Smooth muscle cell (in vitro differentiated cells): ENCODE results near the gene DDR2. TPM values are rescaled to one million over a fixed set of nuclear protein-coding genes. Genes with fewer than 3 reads are reported as not detected.

Experiments used
- DNase-seq: peaks from one replicate; lab custom pipeline; 2025; ENCODE audit not compliant: unreplicated experiment; lab: John Stamatoyannopoulos, UW
- H2AFZ ChIP-seq: fragments of 200-600 bp; sonication (generic); 2 replicates; pipeline ENCODE4 v1.6.0; 2016; ENCODE audit warnings: antibody characterized with exemption, low read depth, mild to moderate bottlenecking
- H3F3A ChIP-seq: fragments of 200-600 bp; sonication (generic); 2 replicates; pipeline ENCODE4 v1.6.0; 2017; ENCODE audit warnings: antibody characterized with exemption, low read depth
- H3K27ac ChIP-seq: fragments of 200-600 bp; sonication (generic); 2 replicates; pipeline ENCODE4 v1.5.1; 2016; ENCODE audit warnings: low read depth, mild to moderate bottlenecking
- H3K27me3 ChIP-seq: fragments of 200-600 bp; sonication (generic); 2 replicates; pipeline ENCODE4 v1.6.1; 2016; ENCODE audit warnings: low read depth, mild to moderate bottlenecking
- H3K36me3 ChIP-seq: fragments of 200-600 bp; sonication (generic); 2 replicates; pipeline ENCODE4 v1.5.1; 2016; ENCODE audit warnings: low read depth
- H3K4me1 ChIP-seq: fragments of 200-600 bp; sonication (generic); 2 replicates; pipeline ENCODE4 v1.5.1; 2016; ENCODE audit warnings: low read depth
- H3K4me2 ChIP-seq: fragments of 200-600 bp; sonication (generic); 2 replicates; pipeline ENCODE4 v1.6.0; 2016; ENCODE audit warnings: mild to moderate bottlenecking
- H3K4me3 ChIP-seq: fragments of 200-600 bp; sonication (generic); 2 replicates; pipeline ENCODE4 v1.5.1; 2016; ENCODE audit warnings: mild to moderate bottlenecking
- H3K79me2 ChIP-seq: fragments of 200-600 bp; sonication (generic); 2 replicates; pipeline ENCODE4 v1.6.0; 2016; ENCODE audit warnings: low read depth, mild to moderate bottlenecking
- H3K9ac ChIP-seq: fragments of 200-600 bp; sonication (generic); 2 replicates; pipeline ENCODE4 v1.6.0; 2016; ENCODE audit warnings: low read depth
- H3K9me3 ChIP-seq: fragments of 200-600 bp; sonication (generic); replicated peaks from 2 replicates; pipeline ENCODE4 v1.5.1; 2016; ENCODE audit warnings: low read depth
- H4K20me1 ChIP-seq: fragments of 200-600 bp; sonication (generic); 2 replicates; pipeline ENCODE4 v1.6.0; 2016; ENCODE audit warnings: low read depth
- CTCF ChIP-seq: fragments of 200-600 bp; sonication (generic); IDR thresholded peaks from 2 replicates; pipeline ENCODE4 v1.5.1; 2017; ENCODE audit warnings: borderline replicate concordance, mild to moderate bottlenecking, antibody characterized with exemption; ENCODE audit not compliant: insufficient read depth, poor library complexity, severe bottlenecking
- WGBS: methylation state at CpG from one replicate; pipeline ENCODE4 v1.1.7; 2016; ENCODE audit warnings: low lambda C conversion rate; 5-methylcytosine and 5-hydroxymethylcytosine counted together
- polyA plus RNA-seq: library from polyadenylated mRNA; unstranded; fragments of >200 nt; fragmentation: Nextera tagmentation; extraction: Ambion mirVana; gene quantifications from 2 replicates; pipeline ENCODE4 v1.2.1, GENCODE V29; 2016
- total RNA-seq: library from RNA; depleted of rRNA; stranded (reverse); fragments of >200 nt; gene quantifications from 2 replicates; pipeline ENCODE4 v1.2.3, GENCODE V29; 2014

The DDR2 gene
- total and polyA plus RNA-seq, 2 experiments from 2014 or later, result 13.3 to 24.5 TPM

DNA sequence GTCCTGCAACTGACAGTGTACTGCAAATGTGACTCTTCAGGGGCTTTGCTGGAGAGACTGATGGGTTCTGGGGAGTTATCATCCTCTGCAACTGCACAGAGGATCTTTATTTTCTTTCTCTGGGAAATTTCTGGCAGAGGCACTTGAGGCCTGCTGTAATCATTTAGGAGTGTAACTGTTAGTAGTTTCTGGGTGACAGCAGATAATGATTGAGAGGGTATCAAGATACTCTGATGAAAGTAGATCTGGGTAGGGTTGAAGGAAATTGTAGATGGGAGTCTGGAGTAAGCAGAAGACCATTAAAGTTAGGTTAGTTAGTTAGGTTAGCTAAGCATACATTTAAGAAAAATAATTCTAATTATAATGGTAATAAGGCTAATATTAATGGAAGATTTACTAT, 11.0 kb upstream of the DDR2 start:
- TF ChIP-seq CTCF, result no peak
- Histone ChIP-seq H3K9me3 (peaks cover 16% of the 10 kb centered on the region), H3K36me3 (peaks cover 14% of the 10 kb centered on the region), H3K4me1 (no peaks in the 10 kb centered on the region), H2AFZ (no peak overlapping the region), H3K27ac (no peak overlapping the region), H4K20me1 (no peaks in the 10 kb centered on the region), H3K79me2 (no peaks in the 10 kb centered on the region), H3K27me3 (peaks cover 9% of the 10 kb centered on the region), H3K4me3 (no peak overlapping the region), H3K4me2 (no peak overlapping the region), H3K9ac (no peak overlapping the region), H3F3A (no peaks in the 10 kb centered on the region)
- no peak for DNase-seq

DNA sequence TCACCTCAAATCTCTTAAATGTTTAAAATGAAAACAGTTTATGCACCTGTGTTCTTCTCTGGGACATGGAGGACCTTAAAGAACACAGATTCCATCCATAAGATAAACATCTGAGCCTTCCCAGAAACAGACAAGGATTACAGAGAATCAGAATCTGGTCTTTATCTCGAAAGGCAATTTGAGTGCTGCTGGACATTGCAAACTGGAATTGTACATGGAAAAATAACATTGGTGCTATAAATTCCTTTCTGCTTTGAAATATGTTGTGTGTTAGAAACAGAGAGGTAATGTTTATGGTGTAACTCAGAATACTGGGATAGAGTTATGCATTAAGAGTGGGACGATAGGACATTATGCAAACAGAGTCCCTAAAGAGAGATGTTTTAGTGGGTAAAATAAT, 6.6 kb upstream of the DDR2 start:
- Histone ChIP-seq H3K9me3 (no peaks in the 10 kb centered on the region), H3K4me3 (no peak overlapping the region), H3K79me2 (no peaks in the 10 kb centered on the region), H3K9ac (no peak overlapping the region), H3K27me3 (peaks cover 9% of the 10 kb centered on the region), H3F3A (peaks cover 11% of the 10 kb centered on the region), H3K4me2 (no peak overlapping the region), H4K20me1 (no peaks in the 10 kb centered on the region), H3K27ac (no peak overlapping the region), H2AFZ (no peak overlapping the region), H3K4me1 (peaks cover 14% of the 10 kb centered on the region), H3K36me3 (no peaks in the 10 kb centered on the region)
- TF ChIP-seq CTCF, result no peak
- no peak for DNase-seq
- 41% methylated on average over 2 of the region's 2 CpGs for WGBS

DNA sequence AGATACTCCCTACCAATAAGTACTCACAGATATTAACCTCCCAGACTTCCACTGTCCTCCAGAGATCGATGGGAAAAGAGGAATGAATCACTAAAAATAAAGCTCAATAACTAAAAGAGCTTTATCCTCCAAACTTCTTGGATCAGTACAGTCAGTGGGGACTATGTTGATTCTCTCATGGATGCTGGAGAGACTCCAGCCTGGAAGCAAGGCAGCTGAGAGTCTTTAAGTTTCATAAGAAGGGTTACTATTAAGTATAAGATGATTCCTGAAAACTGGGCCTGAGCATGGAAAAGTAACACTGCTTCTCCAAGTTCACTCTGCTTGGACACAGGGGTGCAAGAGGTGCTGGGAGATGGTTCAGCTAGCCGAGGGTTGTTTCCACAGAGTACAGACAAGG, 6.2 kb upstream of the DDR2 start:
- DNase-seq, result no peak
- 52% methylated on average over 2 of the region's 2 CpGs for WGBS
- Histone ChIP-seq H3K4me2 (peak overlapping the region; percentile 41), H3K27me3 (peaks cover 9% of the 10 kb centered on the region), H3K4me3 (no peak overlapping the region), H4K20me1 (no peaks in the 10 kb centered on the region), H3K9me3 (no peaks in the 10 kb centered on the region), H3F3A (peaks cover 11% of the 10 kb centered on the region), H3K36me3 (no peaks in the 10 kb centered on the region), H3K27ac (no peak overlapping the region), H3K4me1 (peaks cover 14% of the 10 kb centered on the region), H3K79me2 (no peaks in the 10 kb centered on the region), H2AFZ (no peak overlapping the region), H3K9ac (no peak overlapping the region)
- no peak for TF ChIP-seq CTCF

DNA sequence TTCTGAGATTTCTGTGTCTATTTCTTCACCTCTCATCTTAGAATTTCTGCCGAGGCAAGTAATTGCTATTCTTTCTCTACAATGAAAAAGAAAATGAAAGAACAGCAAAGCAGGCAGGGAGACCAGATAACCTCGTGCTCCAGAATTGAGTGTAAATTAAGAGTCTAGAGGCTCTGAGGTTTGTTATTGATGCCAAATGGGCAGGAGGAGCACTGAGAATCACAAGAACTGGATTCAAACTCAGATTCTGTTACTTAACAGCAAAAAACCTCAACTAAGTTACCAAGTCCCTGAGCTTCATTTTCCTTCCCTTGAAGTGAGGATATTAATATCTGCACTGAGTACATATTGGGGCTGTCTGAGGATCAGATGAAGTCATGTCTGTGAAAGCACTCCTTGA, 5.5 kb upstream of the DDR2 start:
- Histone ChIP-seq H3K79me2 (no peaks in the 10 kb centered on the region), H3K27ac (no peak overlapping the region), H3K27me3 (peaks cover 9% of the 10 kb centered on the region), H3K9me3 (no peaks in the 10 kb centered on the region), H3K9ac (no peak overlapping the region), H4K20me1 (no peaks in the 10 kb centered on the region), H3K4me1 (peaks cover 21% of the 10 kb centered on the region), H3K4me3 (no peak overlapping the region), H3K4me2 (peak overlapping the region; percentile 41), H2AFZ (no peak overlapping the region), H3K36me3 (no peaks in the 10 kb centered on the region), H3F3A (peaks cover 18% of the 10 kb centered on the region)
- WGBS, result 34% methylated on average over 2 of the region's 2 CpGs
- no peak for TF ChIP-seq CTCF
- DNase-seq, result no peak
